ENCODE data around the gene LRP5.

LRP5 gene

GRCh38 chr11:68271781-68272608 lies 40.4 kb upstream of the LRP5 start, which contains the start of gene C11orf24:
TSS of gene C11orf24 (minus strand) at chr11:68271973. CDS start at chr11:68263767, 8,206 bp downstream.
- H3K4me3 ChIP-seq (ENCODE audit: low read depth in 1 of 2, low read length in 1 of 2): peak within 1 kb of the TSS; percentile 83 to 91
- TF ChIP-seq, protein P1, sequence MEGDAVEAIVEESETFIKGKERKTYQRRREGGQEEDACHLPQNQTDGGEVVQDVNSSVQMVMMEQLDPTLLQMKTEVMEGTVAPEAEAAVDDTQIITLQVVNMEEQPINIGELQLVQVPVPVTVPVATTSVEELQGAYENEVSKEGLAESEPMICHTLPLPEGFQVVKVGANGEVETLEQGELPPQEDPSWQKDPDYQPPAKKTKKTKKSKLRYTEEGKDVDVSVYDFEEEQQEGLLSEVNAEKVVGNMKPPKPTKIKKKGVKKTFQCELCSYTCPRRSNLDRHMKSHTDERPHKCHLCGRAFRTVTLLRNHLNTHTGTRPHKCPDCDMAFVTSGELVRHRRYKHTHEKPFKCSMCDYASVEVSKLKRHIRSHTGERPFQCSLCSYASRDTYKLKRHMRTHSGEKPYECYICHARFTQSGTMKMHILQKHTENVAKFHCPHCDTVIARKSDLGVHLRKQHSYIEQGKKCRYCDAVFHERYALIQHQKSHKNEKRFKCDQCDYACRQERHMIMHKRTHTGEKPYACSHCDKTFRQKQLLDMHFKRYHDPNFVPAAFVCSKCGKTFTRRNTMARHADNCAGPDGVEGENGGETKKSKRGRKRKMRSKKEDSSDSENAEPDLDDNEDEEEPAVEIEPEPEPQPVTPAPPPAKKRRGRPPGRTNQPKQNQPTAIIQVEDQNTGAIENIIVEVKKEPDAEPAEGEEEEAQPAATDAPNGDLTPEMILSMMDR (IDR thresholded peaks at IDR 0.05): peak; percentile 75

DNA sequence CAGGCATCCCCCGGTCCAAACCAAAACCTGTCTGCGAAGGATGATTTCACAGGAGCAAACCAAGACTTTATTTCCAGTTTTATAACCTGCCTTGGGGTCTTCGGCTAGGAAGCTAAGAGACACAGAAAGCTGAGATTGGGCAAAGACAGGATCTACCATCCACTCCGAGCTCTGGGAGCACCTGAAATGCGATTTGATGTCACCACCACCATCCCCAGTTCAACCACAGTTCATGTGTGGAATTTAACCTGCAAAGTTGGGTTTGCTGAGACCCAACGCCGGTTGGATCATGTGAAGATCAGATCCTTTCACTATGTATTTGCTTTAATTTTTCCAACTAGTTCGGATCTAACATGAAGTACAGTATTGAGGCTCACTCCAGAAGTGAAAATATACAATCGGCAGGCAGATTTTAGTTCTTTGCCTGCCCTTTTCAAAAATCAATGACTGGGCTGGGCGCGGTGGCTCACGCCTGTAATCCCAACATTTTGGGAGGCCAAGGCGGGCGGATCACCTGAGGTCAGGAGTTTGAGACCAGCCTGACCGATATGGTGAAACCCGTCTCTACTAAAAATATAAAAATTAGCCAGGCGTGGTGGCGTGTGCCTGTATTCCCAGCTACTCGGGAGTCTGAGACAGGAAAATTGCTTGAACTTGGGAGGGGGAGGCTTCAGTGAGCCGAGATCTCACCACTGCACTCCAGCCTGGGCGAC lies 39.2 kb upstream of the LRP5 start:
- H3K9me3 ChIP-seq: no peaks in the 10 kb centered on the region
- no peaks in the 10 kb centered on the region for H3K27me3 ChIP-seq
- H3K36me3 ChIP-seq: no peaks in the 10 kb centered on the region
- no peak overlapping the region for H3K4me3 ChIP-seq (ENCODE audit: low read depth in 1 of 2, low read length in 1 of 2)
- H3K27ac ChIP-seq: no peak overlapping the region
- TF ChIP-seq, protein P1 (IDR thresholded peaks at IDR 0.05): no peak
- H3K4me1 ChIP-seq (ENCODE audit: control insufficient read depth in 1 of 2, insufficient read depth in 1 of 2, low read depth in 1 of 2, low read length in 1 of 2): peaks cover 15 to 21% of the 10 kb centered on the region in 2 experiments

More at GRCh38 chr11:68271781-68272608, 40.4 kb upstream of the LRP5 start, which contains the start of gene C11orf24:
- Histone ChIP-seq H3K9me3 (no peaks in the 10 kb centered on the region), H3K4me1 (ENCODE audit: control insufficient read depth in 1 of 2, insufficient read depth in 1 of 2, low read depth in 1 of 2, low read length in 1 of 2) (peaks cover 15 to 21% of the 10 kb centered on the region in 2 experiments), H3K27ac (peak within 1 kb of the TSS; percentile 85), H3K36me3 (peaks cover 6% of the 10 kb centered on the region), H3K27me3 (no peaks in the 10 kb centered on the region)

GRCh38 chr11:68274306-68274705 lies 38.1 kb upstream of the LRP5 start:
- H3K9me3 ChIP-seq: no peaks in the 10 kb centered on the region
- TF ChIP-seq, protein P1 (IDR thresholded peaks at IDR 0.05): no peak
- no peaks in the 10 kb centered on the region for H3K36me3 ChIP-seq
- no peaks in the 10 kb centered on the region for H3K27me3 ChIP-seq
- no peak overlapping the region for H3K27ac ChIP-seq
- peaks cover 15 to 21% of the 10 kb centered on the region in 2 experiments for H3K4me1 ChIP-seq (ENCODE audit: control insufficient read depth in 1 of 2, insufficient read depth in 1 of 2, low read depth in 1 of 2, low read length in 1 of 2)
- H3K4me3 ChIP-seq (ENCODE audit: low read depth in 1 of 2, low read length in 1 of 2): no peak overlapping the region

- H3K9me3 ChIP-seq: no peaks in the 10 kb centered on the region
- H3K27ac ChIP-seq: no peak overlapping the region
- no peak overlapping the region for H3K4me3 ChIP-seq (ENCODE audit: low read depth in 1 of 2, low read length in 1 of 2)
- H3K27me3 ChIP-seq: no peaks in the 10 kb centered on the region
- H3K36me3 ChIP-seq: no peaks in the 10 kb centered on the region
- TF ChIP-seq, protein P1 (IDR thresholded peaks at IDR 0.05): no peak
- H3K4me1 ChIP-seq (ENCODE audit: control insufficient read depth in 1 of 2, insufficient read depth in 1 of 2, low read depth in 1 of 2, low read length in 1 of 2): peaks cover 15 to 19% of the 10 kb centered on the region in 2 experiments
Observed at GRCh38 chr11:68275721-68276507, 36.5 kb upstream of the LRP5 start.

- Histone ChIP-seq H3K36me3 (no peaks in the 10 kb centered on the region), H3K27ac (no peak overlapping the region), H3K27me3 (no peaks in the 10 kb centered on the region), H3K4me1 (ENCODE audit: control insufficient read depth in 1 of 2, insufficient read depth in 1 of 2, low read depth in 1 of 2, low read length in 1 of 2) (peaks cover 9 to 12% of the 10 kb centered on the region in 2 experiments), H3K4me3 (ENCODE audit: low read depth in 1 of 2, low read length in 1 of 2) (no peak overlapping the region), H3K9me3 (no peaks in the 10 kb centered on the region)
- TF ChIP-seq, protein P1 (IDR thresholded peaks at IDR 0.05): no peak
Observed at GRCh38 chr11:68276861-68277260, 35.5 kb upstream of the LRP5 start.
